ENCODE measurements around the gene PRDM16.

Gene PRDM16

GRCh38 chr1:3244927-3245315 is 175.9 kb downstream of the PRDM16 start:
- no peak for DNase-seq (ENCODE audit: low spot score)

GRCh38 chr1:3245344-3245743 is 176.3 kb downstream of the PRDM16 start:
- DNase-seq (ENCODE audit: low spot score), result no peak

GRCh38 chr1:3245768-3246167 is 176.8 kb downstream of the PRDM16 start:
- no peak for DNase-seq (ENCODE audit: low spot score)

GRCh38 chr1:3246251-3246650 is 177.2 kb downstream of the PRDM16 start:
- DNase-seq (ENCODE audit: low spot score), result no peak

GRCh38 chr1:3247521-3248121 is 178.6 kb downstream of the PRDM16 start:
- DNase-seq (ENCODE audit: low spot score), result no peak

GRCh38 chr1:3248155-3249141 is 179.4 kb downstream of the PRDM16 start:
- DNase-seq (ENCODE audit: low spot score), result no peak

GRCh38 chr1:3249231-3249630 is 180.2 kb downstream of the PRDM16 start:
- DNase-seq (ENCODE audit: low spot score), result no peak

GRCh38 chr1:3249631-3250501 is 180.9 kb downstream of the PRDM16 start:
- no peak for DNase-seq (ENCODE audit: low spot score)

GRCh38 chr1:3250624-3251023 is 181.6 kb downstream of the PRDM16 start:
- no peak for DNase-seq (ENCODE audit: low spot score)

- DNase-seq (ENCODE audit: low spot score), result no peak
Observed at GRCh38 chr1:3251099-3251806, 182.2 kb downstream of the PRDM16 start.

GRCh38 chr1:3251807-3252428 is 182.9 kb downstream of the PRDM16 start:
- DNase-seq (ENCODE audit: low spot score), result no peak

- DNase-seq (ENCODE audit: low spot score), result no peak
Observed at GRCh38 chr1:3255680-3256079, 186.7 kb downstream of the PRDM16 start.

- no peak for DNase-seq (ENCODE audit: low spot score)
Observed at GRCh38 chr1:3257788-3258187, 188.8 kb downstream of the PRDM16 start.

GRCh38 chr1:3258386-3259003 is 189.5 kb downstream of the PRDM16 start:
- DNase-seq (ENCODE audit: low spot score), result no peak

- no peak for DNase-seq (ENCODE audit: low spot score)
Observed at GRCh38 chr1:3259020-3259419, 190.0 kb downstream of the PRDM16 start.

GRCh38 chr1:3261007-3261968 is 192.3 kb downstream of the PRDM16 start:
- no peak for DNase-seq (ENCODE audit: low spot score)

GRCh38 chr1:3261969-3262579 is 193.1 kb downstream of the PRDM16 start:
- DNase-seq (ENCODE audit: low spot score), result no peak

- no peak for DNase-seq (ENCODE audit: low spot score)
Observed at GRCh38 chr1:3262681-3263286, 193.8 kb downstream of the PRDM16 start.

GRCh38 chr1:3263790-3264189 is 194.8 kb downstream of the PRDM16 start:
- DNase-seq (ENCODE audit: low spot score), result no peak
